Hepatocyte (in vitro differentiated cells): Measurements from ENCODE around the gene CEP152.

Experiments used
- CTCF ChIP-seq: fragments of 200-600 bp; sonication (generic); IDR thresholded peaks from 2 replicates; pipeline ENCODE4 v1.5.1; 2016; ENCODE audit warnings: antibody characterized with exemption, mild to moderate bottlenecking; ENCODE audit not compliant: poor library complexity
- EZH2 ChIP-seq: fragments of 200-600 bp; sonication (generic); IDR thresholded peaks from 2 replicates; pipeline ENCODE4 v1.6.1; 2016; ENCODE audit warnings: antibody characterized with exemption, mild to moderate bottlenecking, borderline replicate concordance
- EZH2phosphoT487 ChIP-seq: fragments of 200-600 bp; sonication (generic); IDR thresholded peaks from one replicate; pipeline ENCODE4 v1.6.1; 2018; ENCODE audit warnings: antibody characterized with exemption, mild to moderate bottlenecking, low read depth, moderate library complexity; ENCODE audit not compliant: unreplicated experiment, severe bottlenecking

- TF ChIP-seq EZH2 = no peak
- no peak for TF ChIP-seq CTCF
- no peak for TF ChIP-seq EZH2phosphoT487
Measured at GRCh38 chr15:48859426-48859825, 48.6 kb upstream of the CEP152 start.
